ENCODE data around the gene TTC36. TPM values are rescaled to one million over a fixed set of nuclear protein-coding genes. Genes with fewer than 3 reads are reported as not detected.
A peak's percentile ranks its signal among the peaks of the same experiment; 100 is the strongest.

TTC36 gene
- total RNA-seq, 5 donors from 2014 or later (not counting 1 experiment from before 2014, with no cell fraction given) = 0.53 to 1.7 (median 1.2) TPM

DNA sequence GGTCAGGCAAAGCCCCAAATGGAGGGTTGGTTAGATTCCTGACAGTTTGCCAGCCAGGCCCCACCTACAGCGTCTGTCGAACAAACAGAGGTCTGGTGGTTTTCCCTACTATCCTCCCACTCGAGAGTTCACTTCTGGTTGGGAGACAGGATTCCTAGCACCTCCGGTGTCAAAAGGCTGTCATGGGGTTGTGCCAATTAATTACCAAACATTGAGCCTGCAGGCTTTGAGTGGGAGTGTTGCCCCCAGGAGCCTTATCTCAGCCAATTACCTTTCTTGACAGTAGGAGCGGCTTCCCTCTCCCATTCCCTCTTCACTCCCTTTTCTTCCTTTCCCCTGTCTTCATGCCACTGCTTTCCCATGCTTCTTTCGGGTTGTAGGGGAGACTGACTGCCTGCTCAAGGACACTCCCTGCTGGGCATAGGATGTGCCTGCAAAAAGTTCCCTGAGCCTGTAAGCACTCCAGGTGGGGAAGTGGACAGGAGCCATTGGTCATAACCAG is 4.7 kb upstream of the TTC36 start:
- DNase-seq (no peak), ATAC-seq (replicated peaks in 1 of 4) (no peak)
- H3K36me3 ChIP-seq (ENCODE audit: control insufficient read depth in 2 of 2, extremely low read depth in 1 of 2, insufficient read depth in 1 of 2, low read length in 1 of 2) = peaks cover 14 to 65% of the 10 kb centered on the region in 2 donors
- peaks cover 43% of the 10 kb centered on the region for H3K36me3 Mint-ChIP-seq
- no peak overlapping the region for H3K4me3 ChIP-seq (ENCODE audit: control insufficient read depth in 1 of 2, extremely low read depth in 1 of 2, low read length in 1 of 2)
- ChIA-PET POLR2A (no interaction called here), CTCF (no interaction called here)
- peaks cover 7 to 16% (median 13%) of the 10 kb centered on the region in 3 donors for H3K4me1 Mint-ChIP-seq
- H3K9me3 Mint-ChIP-seq = no peaks in the 10 kb centered on the region
- H3K27me3 ChIP-seq (replicated peaks in 1 of 2; ENCODE audit: control insufficient read depth in 2 of 2, extremely low read depth in 1 of 2, insufficient read depth in 2 of 2, low read length in 1 of 2) = no peaks in the 10 kb centered on the region
- no peak overlapping the region for H3K27ac ChIP-seq (ENCODE audit: low read length)
- no peak overlapping the region for H3K4me3 Mint-ChIP-seq
- H3K27me3 Mint-ChIP-seq = no peaks in the 10 kb centered on the region
- H3K9me3 ChIP-seq = no peaks in the 10 kb centered on the region
- peak overlapping the region in 1 of 2 donors; percentile 36 for H3K27ac Mint-ChIP-seq
- 89% methylated on average over 3 of the region's 6 CpGs for WGBS (ENCODE audit: insufficient coverage)
- no peaks in the 10 kb centered on the region for H3K4me1 ChIP-seq (ENCODE audit: control insufficient read depth in 1 of 2, extremely low read depth in 1 of 2, insufficient read depth in 2 of 2, low read length in 2 of 2)

DNA sequence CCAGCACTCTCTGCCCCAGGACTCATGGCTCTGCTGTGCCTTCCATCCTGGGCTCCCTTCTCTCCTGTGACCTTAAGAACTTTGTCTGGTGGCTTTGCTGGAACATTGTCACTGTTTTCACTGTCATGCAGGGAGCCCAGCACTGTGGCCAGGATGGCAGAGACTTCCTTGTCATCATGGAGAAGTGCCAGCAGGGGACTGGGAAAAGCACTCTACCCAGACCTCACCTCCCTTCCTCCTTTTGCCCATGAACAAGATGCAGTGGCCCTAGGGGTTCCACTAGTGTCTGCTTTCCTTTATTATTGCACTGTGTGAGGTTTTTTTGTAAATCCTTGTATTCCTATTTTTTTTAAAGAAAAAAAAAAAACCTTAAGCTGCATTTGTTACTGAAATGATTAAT is 2.9 kb upstream of the TTC36 start:
- H3K36me3 Mint-ChIP-seq = peaks cover 37% of the 10 kb centered on the region
- no peaks in the 10 kb centered on the region for H3K9me3 ChIP-seq
- CTCF ChIA-PET = no interaction called here

DNA sequence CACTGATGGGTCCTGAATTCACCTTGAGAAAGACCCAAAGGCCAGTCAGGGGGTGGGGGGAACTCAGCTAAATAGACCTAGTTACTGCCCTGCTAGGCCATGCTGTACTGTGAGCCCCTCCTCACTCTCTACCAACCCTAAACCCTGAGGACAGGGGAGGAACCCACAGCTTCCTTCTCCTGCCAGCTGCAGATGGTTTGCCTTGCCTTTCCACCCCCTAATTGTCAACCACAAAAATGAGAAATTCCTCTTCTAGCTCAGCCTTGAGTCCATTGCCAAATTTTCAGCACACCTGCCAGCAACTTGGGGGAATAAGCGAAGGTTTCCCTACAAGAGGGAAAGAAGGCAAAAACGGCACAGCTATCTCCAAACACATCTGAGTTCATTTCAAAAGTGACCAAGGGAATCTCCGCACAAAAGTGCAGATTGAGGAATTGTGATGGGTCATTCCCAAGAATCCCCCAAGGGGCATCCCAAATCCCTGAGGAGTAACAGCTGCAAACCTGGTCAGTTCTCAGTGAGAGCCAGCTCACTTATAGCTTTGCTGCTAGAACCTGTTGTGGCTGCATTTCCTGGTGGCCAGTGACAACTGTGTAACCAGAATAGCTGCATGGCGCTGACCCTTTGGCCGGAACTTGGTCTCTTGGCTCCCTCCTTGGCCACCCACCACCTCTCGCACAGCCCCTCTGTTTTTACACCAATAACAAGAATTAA is 2.4 kb upstream of the TTC36 start:
- Histone ChIP-seq H3K4me3 (ENCODE audit: control insufficient read depth in 1 of 2, extremely low read depth in 1 of 2, low read length in 1 of 2) (no peak overlapping the region), H3K27me3 (replicated peaks in 1 of 2; ENCODE audit: control insufficient read depth in 2 of 2, extremely low read depth in 1 of 2, insufficient read depth in 2 of 2, low read length in 1 of 2) (no peaks in the 10 kb centered on the region), H3K4me1 (ENCODE audit: control insufficient read depth in 1 of 2, extremely low read depth in 1 of 2, insufficient read depth in 2 of 2, low read length in 2 of 2) (peaks cover 0 to 13% of the 10 kb centered on the region in 2 experiments), H3K36me3 (ENCODE audit: control insufficient read depth in 2 of 2, extremely low read depth in 1 of 2, insufficient read depth in 1 of 2, low read length in 1 of 2) (peaks cover 14 to 49% of the 10 kb centered on the region in 2 donors), H3K27ac (ENCODE audit: low read length) (no peak overlapping the region), H3K9me3 (no peaks in the 10 kb centered on the region)
- Mint-ChIP-seq H3K9me3 (no peaks in the 10 kb centered on the region), H3K27me3 (no peaks in the 10 kb centered on the region), H3K4me3 (no peak overlapping the region), H3K4me1 (peaks cover 20 to 33% (median 27%) of the 10 kb centered on the region in 3 donors), H3K36me3 (peaks cover 31% of the 10 kb centered on the region), H3K27ac (peak overlapping the region in 1 of 2 donors; percentile 60)
- POLR2A ChIA-PET = interaction anchor here (0.6 to 0.7 kb wide), 3 partner anchors 66 to 324 kb away, joined by 3 to 10 read pairs (median 3); no protein-coding TSS in a partner anchor
- DNase-seq = no peak
- WGBS (ENCODE audit: insufficient coverage) = 100% methylated on average over 3 of the region's 6 CpGs
- CTCF ChIA-PET = no interaction called here
- no peak for ATAC-seq (replicated peaks in 1 of 4)

More for the DNA sequence above, 2.9 kb upstream of the TTC36 start:
- DNase-seq = no peak
- Histone ChIP-seq H3K36me3 (ENCODE audit: control insufficient read depth in 2 of 2, extremely low read depth in 1 of 2, insufficient read depth in 1 of 2, low read length in 1 of 2) (peaks cover 14 to 54% of the 10 kb centered on the region in 2 donors), H3K27ac (ENCODE audit: low read length) (no peak overlapping the region), H3K4me3 (ENCODE audit: control insufficient read depth in 1 of 2, extremely low read depth in 1 of 2, low read length in 1 of 2) (no peak overlapping the region), H3K27me3 (replicated peaks in 1 of 2; ENCODE audit: control insufficient read depth in 2 of 2, extremely low read depth in 1 of 2, insufficient read depth in 2 of 2, low read length in 1 of 2) (no peaks in the 10 kb centered on the region), H3K4me1 (ENCODE audit: control insufficient read depth in 1 of 2, extremely low read depth in 1 of 2, insufficient read depth in 2 of 2, low read length in 2 of 2) (peaks cover 0 to 7% of the 10 kb centered on the region in 2 experiments)
- no peak for ATAC-seq (replicated peaks in 1 of 4)
- H3K9me3 Mint-ChIP-seq = no peaks in the 10 kb centered on the region
- peaks cover 15 to 28% (median 21%) of the 10 kb centered on the region in 3 donors for H3K4me1 Mint-ChIP-seq
- H3K27ac Mint-ChIP-seq = peak overlapping the region; percentile 17 to 71
- POLR2A ChIA-PET = interaction anchor here (0.6 to 0.7 kb wide), 3 partner anchors 66 to 325 kb away, joined by 3 to 10 read pairs (median 3); no protein-coding TSS in a partner anchor
- no peak overlapping the region for H3K4me3 Mint-ChIP-seq
- no peaks in the 10 kb centered on the region for H3K27me3 Mint-ChIP-seq

DNA sequence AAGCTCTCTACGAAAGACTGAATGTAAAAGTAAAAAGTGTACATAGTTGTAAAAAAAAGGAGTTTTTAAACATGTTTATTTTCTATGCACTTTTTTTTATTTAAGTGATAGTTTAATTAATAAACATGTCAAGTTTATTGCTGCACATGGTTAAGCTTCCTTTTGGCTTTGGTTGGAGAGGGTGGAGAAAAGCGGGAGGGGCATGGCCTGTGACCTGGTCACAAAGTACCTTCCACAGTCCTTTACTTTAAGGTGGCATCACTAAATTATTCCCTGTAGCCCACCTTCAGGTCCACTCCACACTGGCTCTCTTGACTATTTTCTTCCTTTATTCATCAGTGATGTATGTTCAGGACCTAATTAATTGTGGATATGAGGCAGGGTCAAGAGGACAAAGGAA is 586 bp upstream of the TTC36 start:
- Mint-ChIP-seq H3K27me3 (no peaks in the 10 kb centered on the region), H3K9me3 (no peaks in the 10 kb centered on the region), H3K27ac (peak overlapping the region in 1 of 2 donors; percentile 39), H3K4me3 (no peak overlapping the region), H3K4me1 (peaks cover 28 to 42% (median 36%) of the 10 kb centered on the region in 3 donors), H3K36me3 (peaks cover 15% of the 10 kb centered on the region)
- no CpG with 5 or more reads among the region's 2 CpGs for WGBS (ENCODE audit: insufficient coverage)
- H3K4me1 ChIP-seq (ENCODE audit: control insufficient read depth in 1 of 2, extremely low read depth in 1 of 2, insufficient read depth in 2 of 2, low read length in 2 of 2) = peaks cover 6 to 23% of the 10 kb centered on the region in 2 experiments
- H3K27me3 ChIP-seq (replicated peaks in 1 of 2; ENCODE audit: control insufficient read depth in 2 of 2, extremely low read depth in 1 of 2, insufficient read depth in 2 of 2, low read length in 1 of 2) = no peaks in the 10 kb centered on the region
- peaks cover 5 to 31% of the 10 kb centered on the region in 2 donors for H3K36me3 ChIP-seq (ENCODE audit: control insufficient read depth in 2 of 2, extremely low read depth in 1 of 2, insufficient read depth in 1 of 2, low read length in 1 of 2)
- DNase-seq = no peak
- no peaks in the 10 kb centered on the region for H3K9me3 ChIP-seq
- H3K4me3 ChIP-seq (ENCODE audit: control insufficient read depth in 1 of 2, extremely low read depth in 1 of 2, low read length in 1 of 2) = no peak overlapping the region
- H3K27ac ChIP-seq (ENCODE audit: low read length) = no peak overlapping the region
- CTCF ChIA-PET = interaction anchor here (0.6 to 0.7 kb wide), 2 partner anchors 56 to 120 kb away, joined by 3 read pairs; no protein-coding TSS in a partner anchor
- POLR2A ChIA-PET = no interaction called here
- ATAC-seq (replicated peaks in 1 of 4) = no peak

DNA sequence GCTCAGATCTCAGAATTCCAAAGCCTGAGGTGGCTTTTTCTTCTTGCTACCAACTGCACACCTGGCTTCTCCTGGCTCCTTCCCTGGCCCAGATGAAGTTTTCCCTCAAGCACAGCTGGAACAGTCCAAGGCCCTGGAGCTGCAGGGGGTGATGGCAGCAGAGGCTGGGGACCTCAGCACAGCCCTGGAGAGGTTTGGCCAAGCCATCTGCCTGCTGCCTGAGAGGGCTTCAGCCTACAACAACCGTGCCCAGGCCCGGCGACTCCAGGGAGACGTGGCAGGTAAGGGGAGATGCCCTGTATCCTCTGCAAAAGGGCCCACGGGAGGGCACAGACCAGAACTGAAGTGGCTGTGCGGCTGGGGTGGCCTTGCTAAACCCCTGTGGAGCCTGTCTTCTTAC is 1.2 kb downstream of the TTC36 start:
- ChIA-PET CTCF (no interaction called here), POLR2A (no interaction called here)
- H3K27ac ChIP-seq (ENCODE audit: low read length) = no peak overlapping the region
- H3K9me3 Mint-ChIP-seq = no peaks in the 10 kb centered on the region
- peaks cover 4% of the 10 kb centered on the region for H3K36me3 Mint-ChIP-seq
- 94% methylated on average over 6 of the region's 6 CpGs for WGBS (ENCODE audit: insufficient coverage)
- peaks cover 35 to 48% (median 38%) of the 10 kb centered on the region in 3 donors for H3K4me1 Mint-ChIP-seq
- peaks cover 6 to 28% of the 10 kb centered on the region in 2 experiments for H3K4me1 ChIP-seq (ENCODE audit: control insufficient read depth in 1 of 2, extremely low read depth in 1 of 2, insufficient read depth in 2 of 2, low read length in 2 of 2)
- no peak overlapping the region for H3K4me3 ChIP-seq (ENCODE audit: control insufficient read depth in 1 of 2, extremely low read depth in 1 of 2, low read length in 1 of 2)
- no peak for ATAC-seq (replicated peaks in 1 of 4)
- H3K9me3 ChIP-seq = no peaks in the 10 kb centered on the region
- no peak for DNase-seq
- H3K27me3 ChIP-seq (replicated peaks in 1 of 2; ENCODE audit: control insufficient read depth in 2 of 2, extremely low read depth in 1 of 2, insufficient read depth in 2 of 2, low read length in 1 of 2) = no peaks in the 10 kb centered on the region
- peak overlapping the region in 1 of 3 donors; percentile 87 for H3K4me3 Mint-ChIP-seq
- no peaks in the 10 kb centered on the region for H3K27me3 Mint-ChIP-seq
- peaks cover 0 to 13% of the 10 kb centered on the region in 2 donors for H3K36me3 ChIP-seq (ENCODE audit: control insufficient read depth in 2 of 2, extremely low read depth in 1 of 2, insufficient read depth in 1 of 2, low read length in 1 of 2)
- no peak overlapping the region for H3K27ac Mint-ChIP-seq

DNA sequence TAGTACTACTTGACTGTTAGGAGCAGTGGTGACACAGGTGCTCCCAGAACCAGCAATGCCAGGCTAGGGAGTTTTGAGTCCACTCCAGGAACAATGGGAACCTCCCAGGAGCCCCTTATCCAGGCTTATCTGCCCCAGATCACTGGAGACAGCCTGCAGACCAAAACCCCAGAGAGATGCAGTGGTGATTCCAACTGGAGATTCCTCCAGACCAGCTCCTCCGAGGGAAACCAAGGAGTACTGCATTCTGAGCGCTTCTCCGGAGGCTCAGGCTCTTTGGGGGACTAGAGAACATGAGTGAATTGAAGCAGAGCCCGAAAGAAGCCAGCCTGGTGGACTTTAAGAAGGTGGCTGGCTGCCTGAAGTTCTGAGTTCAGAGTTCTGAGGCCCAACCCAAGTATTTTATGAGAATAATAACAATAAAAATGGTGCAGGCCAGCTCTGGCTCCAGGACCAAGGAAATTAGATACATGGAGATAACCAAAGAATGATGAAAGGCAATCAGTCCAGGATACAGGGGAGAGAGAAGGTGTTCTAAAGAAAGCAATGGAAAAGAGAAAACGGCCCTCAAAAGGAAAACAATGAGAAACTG is 2.4 kb downstream of the TTC36 start:
- Histone ChIP-seq H3K4me1 (ENCODE audit: control insufficient read depth in 1 of 2, extremely low read depth in 1 of 2, insufficient read depth in 2 of 2, low read length in 2 of 2) (peaks cover 6 to 28% of the 10 kb centered on the region in 2 experiments), H3K36me3 (ENCODE audit: control insufficient read depth in 2 of 2, extremely low read depth in 1 of 2, insufficient read depth in 1 of 2, low read length in 1 of 2) (peaks cover 0 to 12% of the 10 kb centered on the region in 2 donors), H3K27me3 (replicated peaks in 1 of 2; ENCODE audit: control insufficient read depth in 2 of 2, extremely low read depth in 1 of 2, insufficient read depth in 2 of 2, low read length in 1 of 2) (no peaks in the 10 kb centered on the region), H3K4me3 (ENCODE audit: control insufficient read depth in 1 of 2, extremely low read depth in 1 of 2, low read length in 1 of 2) (peak overlapping the region in 1 of 2 donors; percentile 68), H3K9me3 (no peaks in the 10 kb centered on the region), H3K27ac (ENCODE audit: low read length) (no peak overlapping the region)
- ATAC-seq (replicated peaks in 1 of 4) (no peak), DNase-seq (no peak)
- Mint-ChIP-seq H3K27me3 (no peaks in the 10 kb centered on the region), H3K27ac (peak overlapping the region; percentile 68 to 86), H3K4me3 (peak overlapping the region; percentile 80 to 93 (median 87)), H3K36me3 (peaks cover 3% of the 10 kb centered on the region), H3K4me1 (peaks cover 29 to 46% (median 35%) of the 10 kb centered on the region in 3 donors), H3K9me3 (no peaks in the 10 kb centered on the region)
- 93% methylated on average over 5 of the region's 5 CpGs for WGBS (ENCODE audit: insufficient coverage)
- ChIA-PET POLR2A (interaction anchor here in 1 of 2 donors (0.5 kb wide), 1 partner anchor 13 kb away, joined by 4 read pairs; no protein-coding TSS in a partner anchor), CTCF (no interaction called here)

All from T-cell (primary cell).